GM12873 (cell line): ENCODE data around the gene KLHDC7B.

ENCODE experiments used
- CTCF ChIP-seq: IDR thresholded peaks from 2 replicates; pipeline ENCODE4 v1.5.1; 2012; ENCODE audit warnings: low read depth, mild to moderate bottlenecking, moderate library complexity, low read length, control low read depth; ENCODE audit not compliant: insufficient read depth; ENCODE audit errors: missing control alignments

The KLHDC7B gene

GRCh38 chr22:50585781-50586180 lies 40.1 kb downstream of the KLHDC7B start:
- TF ChIP-seq CTCF = no peak

DNA sequence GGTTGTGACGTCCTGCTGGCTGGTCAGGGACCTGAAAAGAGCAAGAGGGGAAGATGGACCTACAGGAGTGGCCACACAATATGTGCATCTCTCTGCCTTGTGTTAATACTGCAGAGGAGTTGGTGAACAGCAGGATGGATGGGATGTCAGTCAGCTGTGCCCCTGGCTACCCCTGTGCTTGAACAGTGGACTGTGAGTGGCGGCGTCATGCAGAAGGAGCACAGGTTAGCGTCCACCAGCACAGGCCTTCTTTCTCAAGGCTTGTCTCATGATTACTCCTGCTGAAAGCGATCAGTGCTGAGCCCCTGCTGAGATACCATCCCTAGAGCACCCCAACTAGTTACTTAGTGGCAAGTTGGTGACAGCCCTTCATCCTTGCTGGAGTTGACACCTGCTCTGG lies 40.7 kb downstream of the KLHDC7B start:
- TF ChIP-seq CTCF = no peak

DNA sequence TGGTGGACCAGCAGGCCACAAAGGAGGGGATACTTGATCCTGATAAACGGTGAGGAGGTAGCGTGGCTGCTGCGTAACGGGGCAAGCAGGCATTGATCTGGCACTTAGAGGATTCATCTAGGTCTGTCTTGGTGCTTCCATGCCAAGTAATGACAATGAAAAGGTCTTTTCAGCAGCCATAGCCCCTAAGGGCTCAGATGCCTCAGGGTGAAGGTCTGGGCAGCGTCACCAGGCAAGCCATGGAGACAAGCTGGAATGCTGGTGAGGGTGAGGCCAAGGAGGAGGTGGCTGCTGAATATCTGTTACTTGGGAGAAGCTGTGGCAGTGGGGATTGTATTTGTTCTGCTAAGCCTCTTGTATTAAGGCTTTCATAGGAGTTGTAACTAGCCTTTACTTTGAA lies 41.7 kb downstream of the KLHDC7B start:
- no peak for TF ChIP-seq CTCF

GRCh38 chr22:50595189-50595588 lies 49.5 kb downstream of the KLHDC7B start:
- no peak for TF ChIP-seq CTCF

- TF ChIP-seq CTCF = no peak
These were observed 51.4 kb downstream of the KLHDC7B start for GRCh38 chr22:50597097-50597496.

DNA sequence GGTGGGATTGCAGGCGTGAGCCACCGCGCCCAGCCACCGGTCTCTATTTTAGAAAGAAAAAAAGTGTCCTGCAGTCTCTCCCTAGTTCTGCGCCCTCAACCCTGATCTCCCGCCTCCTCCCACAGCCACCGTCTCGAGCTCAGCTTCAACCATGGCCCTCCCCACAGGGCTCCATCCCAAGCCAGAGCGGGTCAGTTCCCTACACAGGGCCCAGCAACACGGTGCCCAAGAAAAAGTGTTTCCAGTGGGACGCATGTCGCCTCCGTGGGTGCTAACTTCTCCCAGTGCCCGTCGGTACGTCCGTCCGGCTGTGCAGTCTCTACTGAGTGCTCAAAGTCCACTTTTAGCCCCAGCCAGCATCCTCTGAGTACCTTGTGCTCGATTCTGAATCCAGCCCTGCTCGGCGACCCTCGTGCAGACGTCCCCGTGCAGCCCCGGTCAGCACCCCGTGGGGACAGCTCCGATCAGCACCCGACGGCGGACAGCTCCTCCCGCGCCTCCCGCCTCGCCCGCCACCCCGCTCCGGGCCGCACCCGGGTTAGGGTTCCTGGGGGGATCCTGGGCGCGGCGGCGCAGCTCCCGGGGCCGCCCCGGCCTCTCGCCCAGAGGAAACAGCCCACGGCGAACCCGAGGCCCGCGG lies 54.2 kb downstream of the KLHDC7B start:
- TF ChIP-seq CTCF = no peak

GRCh38 chr22:50600538-50600937 lies 54.8 kb downstream of the KLHDC7B start, which contains the start of gene MAPK8IP2:
Gene MAPK8IP2 (plus strand): TSS chr22:50600793. CDS start chr22:50600819, 26 bp downstream.
- no peak for TF ChIP-seq CTCF
